HG02623 (cell line): ENCODE data around the gene KCNQ1.

Experiments
- ATAC-seq: cut with Tn5 transposase; IDR thresholded peaks from one replicate; pipeline ENCODE4 v1.9.1; 2021; ENCODE audit warnings: moderate library complexity; ENCODE audit not compliant: unreplicated experiment

KCNQ1 gene

GRCh38 chr11:2521081-2521732, 76.4 kb downstream of the KCNQ1 start:
- ATAC-seq: no peak

- ATAC-seq: no peak
These were observed 77.2 kb downstream of the KCNQ1 start for GRCh38 chr11:2521733-2522630.

GRCh38 chr11:2522631-2523255, 77.9 kb downstream of the KCNQ1 start:
- no peak for ATAC-seq

- no peak for ATAC-seq
These were observed 79.1 kb downstream of the KCNQ1 start for GRCh38 chr11:2523821-2524391.

- ATAC-seq: no peak
These were observed 79.8 kb downstream of the KCNQ1 start for GRCh38 chr11:2524446-2525165.

- no peak for ATAC-seq
These were observed 80.5 kb downstream of the KCNQ1 start for GRCh38 chr11:2525166-2525861.

GRCh38 chr11:2525941-2526807, 81.4 kb downstream of the KCNQ1 start:
- ATAC-seq: no peak

GRCh38 chr11:2526808-2527381, 82.1 kb downstream of the KCNQ1 start:
- ATAC-seq: peak; percentile 55

GRCh38 chr11:2527621-2528291, 82.9 kb downstream of the KCNQ1 start:
- no peak for ATAC-seq

- no peak for ATAC-seq
These were observed 83.7 kb downstream of the KCNQ1 start for GRCh38 chr11:2528301-2529050.

- no peak for ATAC-seq
These were observed 84.4 kb downstream of the KCNQ1 start for GRCh38 chr11:2529173-2529572.

GRCh38 chr11:2529636-2530035, 84.8 kb downstream of the KCNQ1 start:
- no peak for ATAC-seq

- no peak for ATAC-seq
These were observed 85.5 kb downstream of the KCNQ1 start for GRCh38 chr11:2530131-2530854.

- ATAC-seq: no peak
These were observed 86.0 kb downstream of the KCNQ1 start for GRCh38 chr11:2530855-2531200.

GRCh38 chr11:2531277-2531986, 86.6 kb downstream of the KCNQ1 start:
- ATAC-seq: no peak

GRCh38 chr11:2531987-2532703, 87.3 kb downstream of the KCNQ1 start:
- ATAC-seq: no peak
